Adrenal gland (tissue), 5 donors: ENCODE measurements around the gene ATF6B.

Experiments used
- CTCF ChIP-seq, 6 experiments: fragments of 450-650 bp in 4 of 6; fragments of 200-600 bp in 2 of 6; sonication (generic) in 1 of 6; IDR thresholded peaks; 1 replicate in 5 of 6; 2 replicates in 1 of 6; pipeline versions ENCODE4 v1.5.1 to v1.8.0; 2016 to 2021; ENCODE audit warnings: antibody characterized with exemption in 6 of 6, mild to moderate bottlenecking in 2 of 6, moderate library complexity in 1 of 6
- POLR2A ChIP-seq, 2 donors: fragments of 450-650 bp; IDR thresholded peaks; one replicate each; pipeline ENCODE4 v1.6.1; 2017; ENCODE audit warnings: antibody characterized with exemption in 2 of 2, mild to moderate bottlenecking in 2 of 2, moderate library complexity in 1 of 2
- donor health status: DM: no; HTN: no; CAD: no.

DNA sequence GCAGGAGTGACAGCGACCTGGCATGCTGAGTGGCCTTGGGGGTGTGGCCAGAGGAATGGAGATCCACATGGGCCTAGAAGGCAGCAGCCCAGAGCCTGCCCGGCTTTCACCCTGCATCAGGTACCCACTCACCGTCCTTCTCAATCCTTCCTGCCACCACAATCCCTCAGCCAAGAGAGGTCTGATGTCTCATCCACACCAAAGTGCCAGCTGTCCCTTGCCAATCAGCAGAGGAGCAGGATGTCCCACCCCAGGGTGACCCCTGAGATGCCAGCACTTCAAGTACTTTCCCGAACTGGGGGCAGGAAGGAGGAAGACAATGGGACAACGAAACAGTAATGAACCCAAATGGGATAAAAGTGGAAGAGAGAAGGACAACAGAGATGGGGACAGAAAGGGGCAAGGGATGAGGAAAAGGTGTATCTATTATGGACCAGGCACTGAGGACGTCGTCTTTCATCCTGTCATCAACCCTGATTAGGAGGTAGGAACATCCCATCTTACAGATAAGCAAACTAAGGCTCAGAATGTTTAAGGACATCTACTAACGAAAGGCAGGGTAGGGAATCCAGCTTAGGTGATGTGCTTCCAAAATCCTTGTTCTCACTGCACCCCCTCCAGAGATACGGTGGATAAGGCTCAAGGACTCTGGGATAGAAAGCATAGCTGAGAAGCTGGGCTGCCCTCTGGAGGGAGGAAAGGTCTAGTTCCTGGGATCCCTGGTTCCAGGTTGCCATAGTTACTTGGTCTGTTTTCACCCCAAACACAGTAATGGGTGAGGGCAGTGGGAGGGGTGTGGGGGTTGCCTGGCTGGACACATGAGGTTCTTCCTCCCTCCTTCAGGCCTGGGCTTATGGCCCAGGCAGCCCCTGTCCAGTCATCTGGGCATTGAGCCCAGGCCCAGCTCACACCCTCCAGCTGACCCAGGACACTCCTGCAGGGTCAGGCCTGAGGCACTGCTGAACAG lies 14.4 kb downstream of the ATF6B start:
- TF ChIP-seq POLR2A (IDR thresholded peaks at IDR 0.05), result no peak
- TF ChIP-seq CTCF (IDR thresholded peaks at IDR 0.05), result peak in 5 of 6 experiments; percentile 45 to 64 (median 54)
